OCI-LY3 (cell line): ENCODE results near the gene RENBP.

Source experiments
- H2AFZ ChIP-seq: fragments of 200-600, 300-600 bp; shearing (Covaris generic); 2 replicates; pipeline ENCODE4 v1.6.0; 2014; ENCODE audit warnings: antibody characterized with exemption, low read depth, low read length
- H3K27ac ChIP-seq: fragments of 200-600, 300-600 bp; sonication (generic); 2 replicates; pipeline ENCODE4 v1.5.1; 2014; ENCODE audit warnings: mild to moderate bottlenecking, low read length, moderate library complexity, mixed read lengths
- H3K27me3 ChIP-seq: fragments of 200-600, 300-600 bp; sonication (generic); 2 replicates; pipeline ENCODE4 v1.6.1; 2014; ENCODE audit warnings: low read depth, low read length, mixed read lengths
- H3K36me3 ChIP-seq: fragments of 200-600, 300-600 bp; sonication (generic); replicated peaks from 2 replicates; pipeline ENCODE3; 2014; ENCODE audit warnings: low read depth, low read length, mixed read lengths
- H3K4me1 ChIP-seq: fragments of 300-600, 200-600 bp; sonication (generic); 2 replicates; pipeline ENCODE4 v1.6.1; 2014; ENCODE audit warnings: low read length, mixed read lengths
- H3K4me2 ChIP-seq: fragments of 200-600, 300-600 bp; sonication (generic); 2 replicates; pipeline ENCODE4 v1.6.1; 2014; ENCODE audit warnings: low read length, mixed read lengths
- H3K4me3 ChIP-seq: fragments of 300-600, 200-600 bp; sonication (generic); 2 replicates; pipeline ENCODE4 v1.5.1; 2014; ENCODE audit warnings: antibody characterized with exemption, mild to moderate bottlenecking, low read length, moderate library complexity
- H3K79me2 ChIP-seq: fragments of 300-600, 200-600 bp; shearing (Covaris generic); 2 replicates; pipeline ENCODE4 v1.6.1; 2014; ENCODE audit warnings: mild to moderate bottlenecking, low read length, mixed read lengths
- H3K9ac ChIP-seq: fragments of 300-600, 200-600 bp; shearing (Covaris generic); 2 replicates; pipeline ENCODE4 v1.6.0; 2014; ENCODE audit warnings: mild to moderate bottlenecking, low read length, moderate library complexity
- H3K9me3 ChIP-seq: fragments of 200-600, 300-600 bp; shearing (Covaris generic); 2 replicates; pipeline ENCODE4 v1.6.1; 2014; ENCODE audit warnings: low read length, mixed read lengths; ENCODE audit not compliant: insufficient read depth
- H4K20me1 ChIP-seq: fragments of 200-600, 300-600 bp; sonication (generic); 2 replicates; pipeline ENCODE4 v1.6.1; 2016; ENCODE audit warnings: low read length, mixed read lengths; ENCODE audit not compliant: insufficient read depth
- EZH2phosphoT487 ChIP-seq: fragments of 200-600 bp; shearing (Covaris generic); IDR thresholded peaks from 2 replicates; pipeline ENCODE4 v1.6.1; 2018; ENCODE audit warnings: antibody characterized with exemption, mixed run types, low read depth
- TF ChIP-seq, protein P1 (sequence below): fragments of 200-600, 300-600 bp; sonication (generic); IDR thresholded peaks from 2 replicates; pipeline ENCODE4 v1.5.1; 2014; ENCODE audit warnings: antibody characterized with exemption, low read length, low read depth

RENBP gene

DNA sequence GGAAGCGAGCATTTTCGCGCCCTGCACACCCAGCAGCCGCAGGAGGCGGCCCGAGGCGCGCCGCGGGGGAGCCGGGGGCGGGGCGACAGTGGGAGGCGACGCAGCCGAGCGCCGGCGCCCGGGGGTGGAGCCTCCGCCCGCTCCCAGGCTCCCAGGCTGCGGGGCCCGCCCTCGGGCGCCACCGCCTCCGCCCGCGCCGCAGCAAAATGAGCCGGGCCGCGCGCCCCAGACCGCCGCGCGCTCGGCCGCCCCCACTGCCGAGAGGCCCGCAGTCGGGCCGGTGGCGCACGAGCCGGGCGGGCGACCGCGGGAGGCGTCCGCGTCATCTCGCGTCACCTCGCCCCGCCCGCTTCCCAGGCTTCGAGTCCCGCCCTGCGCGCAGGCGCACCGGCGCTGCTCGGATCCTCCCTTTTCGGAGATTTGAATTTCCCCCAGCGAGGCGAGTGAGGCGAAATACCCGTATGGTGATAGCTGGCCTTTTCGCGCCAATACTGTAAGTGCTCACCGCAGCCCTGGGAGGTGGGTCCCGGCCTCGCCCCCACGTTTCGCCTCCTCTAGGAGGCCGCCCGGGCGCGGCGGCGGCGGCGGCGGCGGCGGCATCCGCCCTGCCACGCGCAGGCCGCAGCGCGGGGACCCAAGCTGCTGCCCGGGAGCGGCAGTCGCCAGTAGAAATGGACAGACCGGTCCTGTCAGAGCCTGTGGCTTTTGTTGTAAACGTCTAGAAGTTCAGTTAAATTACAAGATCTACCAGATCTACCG, 28.1 kb upstream of the RENBP start, which contains the start of gene TMEM187:
TMEM187 (plus strand) TSS at position 387 of the 759 bp plus-strand sequence. CDS start 9,309 bp downstream, outside the sequence.
- Histone ChIP-seq H3K9me3 (no peaks in the 10 kb centered on the region), H3K9ac (peak within 1 kb of the TSS; percentile 100), H3K27me3 (no peaks in the 10 kb centered on the region), H4K20me1 (peaks cover 24% of the 10 kb centered on the region), H3K4me3 (peak within 1 kb of the TSS; percentile 97), H2AFZ (peak within 1 kb of the TSS; percentile 79; the same call in 1 of the 2 replicates), H3K4me1 (peaks cover 31% of the 10 kb centered on the region), H3K79me2 (peaks cover 55% of the 10 kb centered on the region), H3K4me2 (peak within 1 kb of the TSS; percentile 90), H3K36me3 (peaks cover 14% of the 10 kb centered on the region), H3K27ac (peak within 1 kb of the TSS; percentile 98)
- TF ChIP-seq, protein P1, sequence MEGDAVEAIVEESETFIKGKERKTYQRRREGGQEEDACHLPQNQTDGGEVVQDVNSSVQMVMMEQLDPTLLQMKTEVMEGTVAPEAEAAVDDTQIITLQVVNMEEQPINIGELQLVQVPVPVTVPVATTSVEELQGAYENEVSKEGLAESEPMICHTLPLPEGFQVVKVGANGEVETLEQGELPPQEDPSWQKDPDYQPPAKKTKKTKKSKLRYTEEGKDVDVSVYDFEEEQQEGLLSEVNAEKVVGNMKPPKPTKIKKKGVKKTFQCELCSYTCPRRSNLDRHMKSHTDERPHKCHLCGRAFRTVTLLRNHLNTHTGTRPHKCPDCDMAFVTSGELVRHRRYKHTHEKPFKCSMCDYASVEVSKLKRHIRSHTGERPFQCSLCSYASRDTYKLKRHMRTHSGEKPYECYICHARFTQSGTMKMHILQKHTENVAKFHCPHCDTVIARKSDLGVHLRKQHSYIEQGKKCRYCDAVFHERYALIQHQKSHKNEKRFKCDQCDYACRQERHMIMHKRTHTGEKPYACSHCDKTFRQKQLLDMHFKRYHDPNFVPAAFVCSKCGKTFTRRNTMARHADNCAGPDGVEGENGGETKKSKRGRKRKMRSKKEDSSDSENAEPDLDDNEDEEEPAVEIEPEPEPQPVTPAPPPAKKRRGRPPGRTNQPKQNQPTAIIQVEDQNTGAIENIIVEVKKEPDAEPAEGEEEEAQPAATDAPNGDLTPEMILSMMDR, result no peak
- TF ChIP-seq EZH2phosphoT487, result no peak

DNA sequence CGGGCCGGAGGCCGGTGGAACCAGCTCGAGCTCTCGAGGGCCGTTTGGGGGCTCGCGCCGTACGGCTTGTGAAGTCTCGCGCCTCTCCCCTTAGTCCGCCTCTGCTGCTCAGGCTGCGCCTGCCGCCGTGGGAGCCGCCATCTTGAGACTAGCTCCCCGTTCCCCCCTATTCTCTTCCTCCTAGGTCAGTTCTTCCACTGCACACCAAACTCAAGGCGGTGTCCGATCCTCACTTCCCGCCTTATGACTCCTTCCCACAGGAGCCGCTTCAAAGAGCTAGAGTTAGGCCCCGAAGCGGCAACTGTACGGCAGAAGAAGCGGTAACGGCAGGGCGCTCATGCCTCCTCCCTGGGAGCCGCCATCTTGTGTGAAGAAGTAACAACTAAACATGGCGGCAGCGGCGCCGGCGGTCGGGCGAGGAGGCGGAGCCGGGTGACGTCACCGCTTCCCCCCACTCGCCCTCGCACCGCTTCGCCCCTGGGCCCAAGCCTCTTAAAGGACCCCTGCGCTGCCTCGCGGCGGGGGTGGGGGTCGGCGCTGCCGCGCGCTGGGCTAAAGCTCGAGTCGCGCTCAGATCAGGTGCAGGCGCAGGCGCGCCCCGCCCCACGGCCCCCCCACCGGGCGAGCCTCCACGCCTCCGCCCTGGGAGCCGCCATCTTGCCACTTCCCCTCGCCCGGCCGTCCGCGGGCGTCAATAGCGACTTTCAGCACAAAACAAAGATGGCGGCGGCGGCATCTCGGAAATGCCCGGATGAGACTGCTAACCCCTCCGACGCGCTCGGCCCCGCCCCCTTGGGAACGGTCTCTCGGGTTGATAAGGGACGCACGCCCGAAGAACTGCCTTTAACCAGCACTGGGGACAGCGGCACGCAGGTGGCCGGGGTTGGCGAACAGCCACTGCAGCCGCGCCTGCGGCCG, 27.3 kb upstream of the RENBP start, which contains the start of gene HCFC1:
HCFC1 (minus strand) TSS at position 369 of the 918 bp plus-strand sequence. CDS start 978 bp downstream, outside the sequence.
- H3K27ac ChIP-seq, result peak within 1 kb of the TSS; percentile 98
- H3K9ac ChIP-seq, result peak within 1 kb of the TSS; percentile 100
- H4K20me1 ChIP-seq, result peaks cover 32% of the 10 kb centered on the region
- H3K79me2 ChIP-seq, result peaks cover 63% of the 10 kb centered on the region
- TF ChIP-seq, protein P1, result no peak
- no peak for TF ChIP-seq EZH2phosphoT487
- no peaks in the 10 kb centered on the region for H3K27me3 ChIP-seq
- peaks cover 23% of the 10 kb centered on the region for H3K36me3 ChIP-seq
- H3K9me3 ChIP-seq, result no peaks in the 10 kb centered on the region
- peaks cover 39% of the 10 kb centered on the region for H3K4me1 ChIP-seq
- H3K4me2 ChIP-seq, result peak within 1 kb of the TSS; percentile 98
- peak within 1 kb of the TSS; percentile 97 for H3K4me3 ChIP-seq
- peak within 1 kb of the TSS; percentile 79; the same call in 1 of the 2 replicates for H2AFZ ChIP-seq

DNA sequence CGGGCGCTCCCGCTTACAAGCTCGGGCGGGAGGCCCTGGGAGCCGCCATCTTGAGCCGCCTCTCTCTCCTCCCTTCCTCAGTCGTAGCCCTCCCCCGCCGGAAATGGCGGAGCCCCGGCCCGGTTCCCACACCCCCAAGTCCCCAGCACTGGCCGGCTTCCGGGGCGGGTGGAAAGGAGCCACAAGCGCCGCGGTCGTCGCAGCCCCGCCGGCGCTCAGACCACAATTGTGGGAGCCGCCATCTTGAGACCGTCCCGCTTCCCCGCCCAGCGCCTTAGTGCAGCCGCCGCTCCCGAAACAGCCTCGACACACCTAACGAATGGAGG, 26.6 kb upstream of the RENBP start:
- peak overlapping the region; percentile 98 for H3K4me2 ChIP-seq
- peak overlapping the region; percentile 98 for H3K27ac ChIP-seq
- TF ChIP-seq, protein P1, result no peak
- no peak for TF ChIP-seq EZH2phosphoT487
- peaks cover 23% of the 10 kb centered on the region for H3K36me3 ChIP-seq
- H3K79me2 ChIP-seq, result peaks cover 69% of the 10 kb centered on the region
- no peaks in the 10 kb centered on the region for H3K9me3 ChIP-seq
- H3K4me3 ChIP-seq, result peak overlapping the region; percentile 97
- no peaks in the 10 kb centered on the region for H3K27me3 ChIP-seq
- no peak overlapping the region for H2AFZ ChIP-seq
- H3K9ac ChIP-seq, result peak overlapping the region; percentile 100
- H3K4me1 ChIP-seq, result peaks cover 39% of the 10 kb centered on the region
- peaks cover 39% of the 10 kb centered on the region for H4K20me1 ChIP-seq
